GM19468 (cell line): ENCODE results near the gene GRM3.

Experiments
- ATAC-seq: cut with Tn5 transposase; IDR thresholded peaks from one replicate; pipeline ENCODE4 v1.9.1; 2021; ENCODE audit warnings: mild to moderate bottlenecking, moderate library complexity, moderate number of reproducible peaks; ENCODE audit not compliant: unreplicated experiment; ENCODE audit errors: extremely low read depth

Gene GRM3

GRCh38 chr7:86867163-86867762 is 223.6 kb downstream of the GRM3 start:
- ATAC-seq: no peak

- ATAC-seq: no peak
Observed at GRCh38 chr7:86876146-86876545, 232.4 kb downstream of the GRM3 start.

- no peak for ATAC-seq
Observed at GRCh38 chr7:86884152-86884551, 240.4 kb downstream of the GRM3 start.

GRCh38 chr7:86889501-86889900 is 245.8 kb downstream of the GRM3 start:
- ATAC-seq: no peak

- no peak for ATAC-seq
Observed at GRCh38 chr7:86898171-86898570, 254.5 kb downstream of the GRM3 start.

GRCh38 chr7:86900886-86901285 is 257.2 kb downstream of the GRM3 start:
- no peak for ATAC-seq

- ATAC-seq: no peak
Observed at GRCh38 chr7:86904949-86905834, 261.5 kb downstream of the GRM3 start.

- ATAC-seq: no peak
Observed at GRCh38 chr7:86908948-86909347, 265.2 kb downstream of the GRM3 start.

- ATAC-seq: peak; percentile 39
Observed at GRCh38 chr7:86911659-86912058, 267.9 kb downstream of the GRM3 start.

- no peak for ATAC-seq
Observed at GRCh38 chr7:86913709-86914108, 270.0 kb downstream of the GRM3 start.
